Parathyroid adenoma (tissue), 2 donors: ENCODE measurements around the gene CALHM3.

Experiments
- H2AFZ ChIP-seq: fragments of 300-600 bp; sonication (generic); one replicate; pipeline ENCODE4 v1.7.0; 2017; ENCODE audit warnings: antibody characterized with exemption, mild to moderate bottlenecking
- H3K27ac ChIP-seq: fragments of 300-600 bp; sonication (generic); one replicate; pipeline ENCODE4 v1.7.0; 2017
- H3K27me3 ChIP-seq: fragments of 300-600 bp; sonication (generic); one replicate; pipeline ENCODE4 v1.7.0; 2017; ENCODE audit warnings: low read length; ENCODE audit not compliant: control insufficient read depth, insufficient read depth
- H3K36me3 ChIP-seq: fragments of 300-600 bp; sonication (generic); one replicate; pipeline ENCODE4 v1.7.0; 2017; ENCODE audit warnings: low read length; ENCODE audit not compliant: control insufficient read depth, insufficient read depth
- H3K4me1 ChIP-seq: fragments of 300-600 bp; sonication (generic); one replicate; pipeline ENCODE4 v1.7.0; 2017; ENCODE audit warnings: control low read depth
- H3K4me2 ChIP-seq: fragments of 300-600 bp; sonication (generic); one replicate; pipeline ENCODE4 v1.7.0; 2017; ENCODE audit warnings: low read length
- H3K4me3 ChIP-seq: fragments of 300-600 bp; sonication (generic); one replicate; pipeline ENCODE4 v1.7.0; 2017; ENCODE audit warnings: low read depth, low read length
- H3K79me2 ChIP-seq: fragments of 300-600 bp; sonication (generic); one replicate; pipeline ENCODE4 v1.7.0; 2017; ENCODE audit warnings: control low read depth
- H3K9ac ChIP-seq: fragments of 300-600 bp; sonication (generic); one replicate; pipeline ENCODE4 v1.7.0; 2017; ENCODE audit warnings: mild to moderate bottlenecking
- H3K9me3 ChIP-seq: fragments of 300-600 bp; sonication (generic); one replicate; pipeline ENCODE4 v1.7.0; 2017; ENCODE audit warnings: low read length; ENCODE audit not compliant: control insufficient read depth
- TF ChIP-seq, protein P1 (sequence below): fragments of 300-600 bp; sonication (generic); IDR thresholded peaks from one replicate; pipeline ENCODE4 v1.7.0; 2017; ENCODE audit warnings: antibody characterized with exemption, mild to moderate bottlenecking
- donor health status: primary hyperparathyroidism.

CALHM3 gene

DNA sequence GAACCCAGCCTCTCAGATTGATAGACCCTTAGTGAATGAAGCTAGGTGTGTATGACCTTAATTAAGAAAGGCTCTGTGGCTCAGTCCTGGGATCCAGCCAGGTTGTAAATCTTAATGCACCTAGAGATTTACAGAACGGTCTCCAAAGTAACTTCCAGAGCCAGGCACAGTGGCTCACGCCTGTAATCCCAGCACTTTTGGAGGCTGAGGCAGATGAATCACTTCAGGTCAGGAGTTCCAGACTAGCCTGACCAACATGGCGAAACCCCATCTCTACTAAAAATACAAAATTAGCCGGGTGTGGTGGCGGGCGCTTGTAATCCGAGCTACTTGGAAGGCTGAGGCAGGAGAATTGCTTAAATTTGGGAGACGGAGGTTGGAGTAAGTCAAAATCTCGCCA is 51.2 kb downstream of the CALHM3 start:
- no peak overlapping the region for H3K4me2 ChIP-seq
- TF ChIP-seq, protein P1, sequence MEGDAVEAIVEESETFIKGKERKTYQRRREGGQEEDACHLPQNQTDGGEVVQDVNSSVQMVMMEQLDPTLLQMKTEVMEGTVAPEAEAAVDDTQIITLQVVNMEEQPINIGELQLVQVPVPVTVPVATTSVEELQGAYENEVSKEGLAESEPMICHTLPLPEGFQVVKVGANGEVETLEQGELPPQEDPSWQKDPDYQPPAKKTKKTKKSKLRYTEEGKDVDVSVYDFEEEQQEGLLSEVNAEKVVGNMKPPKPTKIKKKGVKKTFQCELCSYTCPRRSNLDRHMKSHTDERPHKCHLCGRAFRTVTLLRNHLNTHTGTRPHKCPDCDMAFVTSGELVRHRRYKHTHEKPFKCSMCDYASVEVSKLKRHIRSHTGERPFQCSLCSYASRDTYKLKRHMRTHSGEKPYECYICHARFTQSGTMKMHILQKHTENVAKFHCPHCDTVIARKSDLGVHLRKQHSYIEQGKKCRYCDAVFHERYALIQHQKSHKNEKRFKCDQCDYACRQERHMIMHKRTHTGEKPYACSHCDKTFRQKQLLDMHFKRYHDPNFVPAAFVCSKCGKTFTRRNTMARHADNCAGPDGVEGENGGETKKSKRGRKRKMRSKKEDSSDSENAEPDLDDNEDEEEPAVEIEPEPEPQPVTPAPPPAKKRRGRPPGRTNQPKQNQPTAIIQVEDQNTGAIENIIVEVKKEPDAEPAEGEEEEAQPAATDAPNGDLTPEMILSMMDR = no peak
- H3K27ac ChIP-seq = no peak overlapping the region
- no peaks in the 10 kb centered on the region for H3K9me3 ChIP-seq
- no peaks in the 10 kb centered on the region for H3K4me1 ChIP-seq
- H2AFZ ChIP-seq = no peak overlapping the region
- no peak overlapping the region for H3K9ac ChIP-seq
- H3K79me2 ChIP-seq = no peaks in the 10 kb centered on the region
- no peak overlapping the region for H3K4me3 ChIP-seq
- H3K27me3 ChIP-seq = no peaks in the 10 kb centered on the region
- H3K36me3 ChIP-seq = no peaks in the 10 kb centered on the region

DNA sequence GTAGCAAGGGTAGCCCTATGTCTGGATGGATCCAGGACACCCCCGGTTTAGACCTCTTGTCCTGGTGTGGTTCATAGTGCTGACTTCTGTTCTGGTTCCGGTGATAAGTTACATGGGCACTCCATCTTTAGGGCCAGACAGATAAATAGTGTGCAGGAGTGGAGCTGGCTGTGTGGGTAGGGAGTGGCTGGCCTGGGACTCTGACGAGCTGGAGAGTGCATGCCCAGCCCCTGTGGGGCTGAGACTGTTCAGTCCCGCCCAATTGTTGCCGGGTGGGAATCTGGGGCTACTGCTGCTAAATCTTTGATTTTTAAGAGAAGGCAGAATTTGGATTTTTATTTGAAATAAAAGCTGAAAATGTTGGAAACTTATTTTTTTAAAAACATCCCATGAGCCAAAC is 55.3 kb downstream of the CALHM3 start:
- H3K36me3 ChIP-seq = no peaks in the 10 kb centered on the region
- no peak overlapping the region for H3K27ac ChIP-seq
- H3K9me3 ChIP-seq = no peaks in the 10 kb centered on the region
- H2AFZ ChIP-seq = no peak overlapping the region
- H3K4me1 ChIP-seq = no peaks in the 10 kb centered on the region
- H3K79me2 ChIP-seq = no peaks in the 10 kb centered on the region
- H3K4me2 ChIP-seq = no peak overlapping the region
- no peak overlapping the region for H3K4me3 ChIP-seq
- no peaks in the 10 kb centered on the region for H3K27me3 ChIP-seq
- no peak overlapping the region for H3K9ac ChIP-seq
- TF ChIP-seq, protein P1 = no peak
